ENCODE data around the gene TTLL10.

Gene TTLL10

DNA sequence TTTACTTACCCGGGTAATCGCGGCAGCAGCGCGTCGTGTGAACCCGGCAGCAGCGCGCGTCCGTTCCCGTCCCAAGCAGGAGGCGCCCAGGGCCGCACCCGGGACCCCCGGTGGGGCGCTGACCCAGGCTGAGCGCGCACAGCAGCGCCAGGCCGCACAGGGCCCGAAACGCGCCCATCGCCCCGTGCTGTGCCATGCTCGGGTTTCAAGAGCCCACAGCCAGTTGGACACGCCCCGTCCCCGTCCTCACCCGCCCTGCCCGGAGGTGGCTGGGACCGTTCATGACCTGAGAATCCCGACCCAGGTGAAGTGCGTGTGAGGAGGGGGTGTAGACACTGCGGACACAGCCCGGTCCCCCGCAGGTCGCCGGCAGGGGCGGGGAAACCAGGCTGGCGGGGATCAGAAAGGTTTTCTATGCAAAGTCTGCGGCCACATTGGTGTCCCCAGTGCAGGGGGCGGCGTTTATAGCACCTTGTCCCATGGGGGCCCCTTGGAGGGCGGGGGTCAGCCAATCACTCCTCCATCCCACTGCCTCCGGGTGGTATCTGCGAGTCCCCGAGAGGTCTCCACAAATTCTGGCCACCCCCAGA is 32.8 kb downstream of the TTLL10 start, which contains the start of gene TNFRSF18:
TNFRSF18 (minus strand) TSS at position 217 of the 590 bp plus-strand sequence; CDS start at position 196, 21 bp downstream.
- H3K4me2 ChIP-seq (ENCODE audit: low read depth, low read length, poor library complexity, severe bottlenecking) = no peak within 1 kb of the TSS
- no peaks in the 10 kb centered on the region for H3K27me3 ChIP-seq (ENCODE audit: low read length)
- H3K36me3 ChIP-seq (ENCODE audit: low read length) = no peaks in the 10 kb centered on the region
- no peaks in the 10 kb centered on the region for H3F3A ChIP-seq (ENCODE audit: insufficient read depth)
- no peak within 1 kb of the TSS for H3K27ac ChIP-seq (ENCODE audit: low read depth, low read length)
- H3K4me3 ChIP-seq (ENCODE audit: insufficient read depth, low read length, poor library complexity, severe bottlenecking) = no peak within 1 kb of the TSS
- no peaks in the 10 kb centered on the region for H3K9me3 ChIP-seq (ENCODE audit: insufficient read depth, low read length)
- no peak for TF ChIP-seq EZH2phosphoT487 (conservative IDR thresholded peaks at IDR 0.05; ENCODE audit: low read length)
- TF ChIP-seq, protein P1, sequence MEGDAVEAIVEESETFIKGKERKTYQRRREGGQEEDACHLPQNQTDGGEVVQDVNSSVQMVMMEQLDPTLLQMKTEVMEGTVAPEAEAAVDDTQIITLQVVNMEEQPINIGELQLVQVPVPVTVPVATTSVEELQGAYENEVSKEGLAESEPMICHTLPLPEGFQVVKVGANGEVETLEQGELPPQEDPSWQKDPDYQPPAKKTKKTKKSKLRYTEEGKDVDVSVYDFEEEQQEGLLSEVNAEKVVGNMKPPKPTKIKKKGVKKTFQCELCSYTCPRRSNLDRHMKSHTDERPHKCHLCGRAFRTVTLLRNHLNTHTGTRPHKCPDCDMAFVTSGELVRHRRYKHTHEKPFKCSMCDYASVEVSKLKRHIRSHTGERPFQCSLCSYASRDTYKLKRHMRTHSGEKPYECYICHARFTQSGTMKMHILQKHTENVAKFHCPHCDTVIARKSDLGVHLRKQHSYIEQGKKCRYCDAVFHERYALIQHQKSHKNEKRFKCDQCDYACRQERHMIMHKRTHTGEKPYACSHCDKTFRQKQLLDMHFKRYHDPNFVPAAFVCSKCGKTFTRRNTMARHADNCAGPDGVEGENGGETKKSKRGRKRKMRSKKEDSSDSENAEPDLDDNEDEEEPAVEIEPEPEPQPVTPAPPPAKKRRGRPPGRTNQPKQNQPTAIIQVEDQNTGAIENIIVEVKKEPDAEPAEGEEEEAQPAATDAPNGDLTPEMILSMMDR (IDR thresholded peaks at IDR 0.05; ENCODE audit: insufficient read depth, low read length, poor library complexity, severe bottlenecking) = no peak
- no peaks in the 10 kb centered on the region for H3K9me2 ChIP-seq (replicated peaks; ENCODE audit: insufficient read depth, low read length)
- H4K20me1 ChIP-seq (ENCODE audit: low read depth, low read length) = no peaks in the 10 kb centered on the region
- no peak within 1 kb of the TSS for H2AFZ ChIP-seq (ENCODE audit: low read depth, low read length, severe bottlenecking)
- H3K79me2 ChIP-seq (ENCODE audit: insufficient read depth, low read length) = no peaks in the 10 kb centered on the region
- H3K9ac ChIP-seq (ENCODE audit: low read length) = no peak within 1 kb of the TSS

DNA sequence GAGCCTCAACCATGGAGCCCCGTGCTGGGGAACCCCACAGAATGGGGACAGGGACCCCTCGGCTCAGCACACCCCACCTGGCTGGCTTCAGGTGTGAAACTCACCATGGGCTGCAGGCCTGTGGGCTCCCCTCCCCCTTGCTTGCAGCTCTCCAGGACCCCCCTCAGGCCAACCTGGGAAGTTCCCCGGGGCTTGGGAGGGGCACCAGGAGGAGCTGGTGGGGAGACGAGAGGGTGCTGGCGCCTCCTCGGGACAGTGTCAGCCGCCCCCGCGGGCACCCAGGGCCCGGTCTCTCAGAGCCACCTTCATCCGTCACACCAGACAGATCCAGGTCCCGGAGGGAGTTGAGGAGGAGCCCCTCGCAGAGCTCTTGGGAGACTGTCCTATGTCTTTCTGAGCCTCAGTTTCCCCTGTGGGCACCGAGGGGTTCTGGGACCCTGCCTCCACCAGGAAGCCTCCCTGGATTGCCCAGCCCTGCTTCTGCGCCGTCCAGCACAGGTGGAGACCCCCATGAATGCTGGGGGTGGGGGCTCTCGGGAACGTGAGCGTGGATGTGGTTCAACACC is 33.4 kb downstream of the TTLL10 start:
- H2AFZ ChIP-seq (ENCODE audit: low read depth, low read length, severe bottlenecking) = no peak overlapping the region
- H3K27me3 ChIP-seq (ENCODE audit: low read length) = no peaks in the 10 kb centered on the region
- H3K9me3 ChIP-seq (ENCODE audit: insufficient read depth, low read length) = no peaks in the 10 kb centered on the region
- TF ChIP-seq EZH2phosphoT487 (conservative IDR thresholded peaks at IDR 0.05; ENCODE audit: low read length) = no peak
- TF ChIP-seq, protein P1 (IDR thresholded peaks at IDR 0.05; ENCODE audit: insufficient read depth, low read length, poor library complexity, severe bottlenecking) = no peak
- no peak overlapping the region for H3K4me2 ChIP-seq (ENCODE audit: low read depth, low read length, poor library complexity, severe bottlenecking)
- no peaks in the 10 kb centered on the region for H3K9me2 ChIP-seq (replicated peaks; ENCODE audit: insufficient read depth, low read length)
- no peaks in the 10 kb centered on the region for H4K20me1 ChIP-seq (ENCODE audit: low read depth, low read length)
- H3F3A ChIP-seq (ENCODE audit: insufficient read depth) = no peaks in the 10 kb centered on the region
- H3K27ac ChIP-seq (ENCODE audit: low read depth, low read length) = no peak overlapping the region
- no peak overlapping the region for H3K4me3 ChIP-seq (ENCODE audit: insufficient read depth, low read length, poor library complexity, severe bottlenecking)
- H3K36me3 ChIP-seq (ENCODE audit: low read length) = no peaks in the 10 kb centered on the region
- no peaks in the 10 kb centered on the region for H3K79me2 ChIP-seq (ENCODE audit: insufficient read depth, low read length)
- no peak overlapping the region for H3K9ac ChIP-seq (ENCODE audit: low read length)

DNA sequence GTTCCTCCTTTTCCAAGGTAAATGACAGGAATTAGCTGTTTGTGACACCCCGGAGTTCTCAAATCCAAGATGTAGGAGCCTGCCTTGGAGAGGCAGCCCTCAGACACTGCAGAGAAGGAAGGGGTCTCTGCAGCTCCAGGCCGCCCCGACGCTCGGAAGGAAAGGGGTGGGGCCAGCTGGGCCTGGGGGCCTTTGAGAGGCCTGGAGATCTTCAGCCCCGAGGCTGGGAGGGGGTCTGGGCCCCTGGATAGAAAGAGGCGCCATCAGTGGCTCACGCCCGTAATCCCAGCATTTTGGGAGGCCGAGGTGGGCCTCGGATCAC is 33.9 kb downstream of the TTLL10 start:
- no peak overlapping the region for H3K4me2 ChIP-seq (ENCODE audit: low read depth, low read length, poor library complexity, severe bottlenecking)
- no peaks in the 10 kb centered on the region for H3K36me3 ChIP-seq (ENCODE audit: low read length)
- H3K4me3 ChIP-seq (ENCODE audit: insufficient read depth, low read length, poor library complexity, severe bottlenecking) = no peak overlapping the region
- no peaks in the 10 kb centered on the region for H3F3A ChIP-seq (ENCODE audit: insufficient read depth)
- no peaks in the 10 kb centered on the region for H3K27me3 ChIP-seq (ENCODE audit: low read length)
- H3K27ac ChIP-seq (ENCODE audit: low read depth, low read length) = no peak overlapping the region
- TF ChIP-seq, protein P1 (IDR thresholded peaks at IDR 0.05; ENCODE audit: insufficient read depth, low read length, poor library complexity, severe bottlenecking) = no peak
- TF ChIP-seq EZH2phosphoT487 (conservative IDR thresholded peaks at IDR 0.05; ENCODE audit: low read length) = no peak
- H2AFZ ChIP-seq (ENCODE audit: low read depth, low read length, severe bottlenecking) = no peak overlapping the region
- no peaks in the 10 kb centered on the region for H3K9me3 ChIP-seq (ENCODE audit: insufficient read depth, low read length)
- no peak overlapping the region for H3K9ac ChIP-seq (ENCODE audit: low read length)
- no peaks in the 10 kb centered on the region for H4K20me1 ChIP-seq (ENCODE audit: low read depth, low read length)
- H3K9me2 ChIP-seq (replicated peaks; ENCODE audit: insufficient read depth, low read length) = no peaks in the 10 kb centered on the region
- H3K79me2 ChIP-seq (ENCODE audit: insufficient read depth, low read length) = no peaks in the 10 kb centered on the region
